Hepatocyte (in vitro differentiated cells): ENCODE measurements around the gene PLPP1.

Experiments used
- EZH2 ChIP-seq: fragments of 200-600 bp; sonication (generic); IDR thresholded peaks from 2 replicates; pipeline ENCODE4 v1.6.1; 2016; ENCODE audit warnings: antibody characterized with exemption, mild to moderate bottlenecking, borderline replicate concordance
- EZH2phosphoT487 ChIP-seq: fragments of 200-600 bp; sonication (generic); IDR thresholded peaks from one replicate; pipeline ENCODE4 v1.6.1; 2018; ENCODE audit warnings: antibody characterized with exemption, mild to moderate bottlenecking, low read depth, moderate library complexity; ENCODE audit not compliant: unreplicated experiment, severe bottlenecking
- TF ChIP-seq, protein P1 (sequence below): fragments of 200-600 bp; sonication (generic); IDR thresholded peaks from 2 replicates; pipeline ENCODE4 v1.5.1; 2016; ENCODE audit warnings: antibody characterized with exemption, mild to moderate bottlenecking; ENCODE audit not compliant: poor library complexity

DNA sequence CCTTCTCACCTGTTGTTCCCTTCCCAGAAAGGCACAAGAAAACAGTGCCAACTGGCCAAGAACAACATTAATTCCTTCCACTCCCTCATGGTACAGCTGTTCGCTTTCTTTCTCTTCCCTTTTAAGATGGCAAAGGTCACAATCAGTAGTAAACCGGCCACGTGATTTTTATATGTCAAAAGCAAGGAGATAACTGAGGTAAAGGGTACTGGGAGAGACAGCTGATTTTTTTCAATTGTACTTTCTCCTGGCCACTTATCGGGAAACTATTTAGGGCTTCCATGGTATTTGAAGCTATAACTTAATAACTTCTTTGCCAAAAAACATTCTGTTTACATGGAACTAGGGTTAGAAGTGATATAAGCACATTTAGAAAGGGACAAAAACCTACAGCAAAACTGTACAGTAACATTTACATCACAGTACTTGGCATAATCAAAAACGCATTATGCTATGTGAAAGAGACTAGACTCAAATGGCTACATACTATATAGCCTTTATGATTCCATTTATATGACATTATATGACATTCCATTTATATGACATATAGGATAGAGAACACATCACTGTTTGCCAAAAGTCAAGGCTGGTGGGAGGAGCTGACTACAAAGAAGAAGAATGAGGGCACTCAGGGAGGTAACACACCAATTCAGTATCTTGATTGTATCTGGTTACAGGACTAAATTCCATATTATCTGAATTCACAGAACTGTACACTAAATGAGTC, 24.8 kb downstream of the PLPP1 start:
- TF ChIP-seq, protein P1, sequence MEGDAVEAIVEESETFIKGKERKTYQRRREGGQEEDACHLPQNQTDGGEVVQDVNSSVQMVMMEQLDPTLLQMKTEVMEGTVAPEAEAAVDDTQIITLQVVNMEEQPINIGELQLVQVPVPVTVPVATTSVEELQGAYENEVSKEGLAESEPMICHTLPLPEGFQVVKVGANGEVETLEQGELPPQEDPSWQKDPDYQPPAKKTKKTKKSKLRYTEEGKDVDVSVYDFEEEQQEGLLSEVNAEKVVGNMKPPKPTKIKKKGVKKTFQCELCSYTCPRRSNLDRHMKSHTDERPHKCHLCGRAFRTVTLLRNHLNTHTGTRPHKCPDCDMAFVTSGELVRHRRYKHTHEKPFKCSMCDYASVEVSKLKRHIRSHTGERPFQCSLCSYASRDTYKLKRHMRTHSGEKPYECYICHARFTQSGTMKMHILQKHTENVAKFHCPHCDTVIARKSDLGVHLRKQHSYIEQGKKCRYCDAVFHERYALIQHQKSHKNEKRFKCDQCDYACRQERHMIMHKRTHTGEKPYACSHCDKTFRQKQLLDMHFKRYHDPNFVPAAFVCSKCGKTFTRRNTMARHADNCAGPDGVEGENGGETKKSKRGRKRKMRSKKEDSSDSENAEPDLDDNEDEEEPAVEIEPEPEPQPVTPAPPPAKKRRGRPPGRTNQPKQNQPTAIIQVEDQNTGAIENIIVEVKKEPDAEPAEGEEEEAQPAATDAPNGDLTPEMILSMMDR: no peak
- TF ChIP-seq EZH2: no peak
- no peak for TF ChIP-seq EZH2phosphoT487
